Thyroid gland (tissue), 4 donors: ENCODE results near the gene GJC1. TPM values are rescaled to one million over a fixed set of nuclear protein-coding genes. Genes with fewer than 3 reads are reported as not detected.

Experiments
- DNase-seq, 2 donors: peaks; one replicate each; pipeline ENCODE4 v3.0.0-alpha.2; 2019
- H3K27ac ChIP-seq, 3 donors: fragments of 200-600 bp; sonication (generic); 1 replicate in 2 of 3; 2 replicates in 1 of 3; pipeline ENCODE4 v1.5.1; 2016 to 2019; ENCODE audit warnings: mild to moderate bottlenecking in 1 of 3, moderate library complexity in 1 of 3
- H3K27me3 ChIP-seq: fragments of 200-600 bp; sonication (generic); one replicate; pipeline ENCODE4 v1.5.1; 2019
- H3K36me3 ChIP-seq, 2 donors: fragments of 200-600 bp; sonication (generic); one replicate each; pipeline ENCODE4 v1.5.1; 2016 to 2019
- H3K4me1 ChIP-seq, 2 donors: fragments of 200-600 bp; sonication (generic); one replicate each; pipeline ENCODE4 v1.5.1; 2017 to 2019
- H3K4me3 ChIP-seq, 3 donors: fragments of 200-600 bp; sonication (generic); replicated peaks in 1 of 3; 1 replicate in 2 of 3; 2 replicates in 1 of 3; pipeline ENCODE4 v1.5.1; 2016; ENCODE audit warnings: mild to moderate bottlenecking in 1 of 3
- H3K9me3 ChIP-seq: fragments of 200-600 bp; sonication (generic); one replicate; pipeline ENCODE4 v1.5.1; 2017
- CTCF ChIP-seq, 6 experiments: fragments of 200-600 bp in 3 of 6; fragments of 450-650 bp in 3 of 6; sonication (generic) in 3 of 6; IDR thresholded peaks; one replicate each; pipeline ENCODE4 v1.5.1; 2016 to 2019; ENCODE audit warnings: antibody characterized with exemption in 6 of 6, mild to moderate bottlenecking in 2 of 6, inconsistent platforms in 1 of 6, moderate library complexity in 1 of 6
- POLR2A ChIP-seq, 2 donors: fragments of 450-650 bp; IDR thresholded peaks; one replicate each; pipeline ENCODE4 v1.6.1; 2017; ENCODE audit warnings: antibody characterized with exemption in 2 of 2, mild to moderate bottlenecking in 2 of 2, moderate library complexity in 1 of 2
- WGBS, 2 donors: methylation state at CpG; one replicate each; pipeline ENCODE4 v1.1.5; 2017; 5-methylcytosine and 5-hydroxymethylcytosine counted together
- intact Hi-C: fragments of 100-400 bp; cut with DNase I; formaldehyde crosslinking; loops from one replicate; pipeline ENCODE4 v1.15.1; 2023
- total RNA-seq, 4 donors: library from RNA; depleted of rRNA; stranded (reverse); fragments of >200 nt; gene quantifications; one replicate each; pipeline ENCODE4 v1.2.3, GENCODE V29; 2016

GJC1 gene
- 1 to 10 TPM; 1.4 to 6.1 (median 3.8) TPM for total RNA-seq

DNA sequence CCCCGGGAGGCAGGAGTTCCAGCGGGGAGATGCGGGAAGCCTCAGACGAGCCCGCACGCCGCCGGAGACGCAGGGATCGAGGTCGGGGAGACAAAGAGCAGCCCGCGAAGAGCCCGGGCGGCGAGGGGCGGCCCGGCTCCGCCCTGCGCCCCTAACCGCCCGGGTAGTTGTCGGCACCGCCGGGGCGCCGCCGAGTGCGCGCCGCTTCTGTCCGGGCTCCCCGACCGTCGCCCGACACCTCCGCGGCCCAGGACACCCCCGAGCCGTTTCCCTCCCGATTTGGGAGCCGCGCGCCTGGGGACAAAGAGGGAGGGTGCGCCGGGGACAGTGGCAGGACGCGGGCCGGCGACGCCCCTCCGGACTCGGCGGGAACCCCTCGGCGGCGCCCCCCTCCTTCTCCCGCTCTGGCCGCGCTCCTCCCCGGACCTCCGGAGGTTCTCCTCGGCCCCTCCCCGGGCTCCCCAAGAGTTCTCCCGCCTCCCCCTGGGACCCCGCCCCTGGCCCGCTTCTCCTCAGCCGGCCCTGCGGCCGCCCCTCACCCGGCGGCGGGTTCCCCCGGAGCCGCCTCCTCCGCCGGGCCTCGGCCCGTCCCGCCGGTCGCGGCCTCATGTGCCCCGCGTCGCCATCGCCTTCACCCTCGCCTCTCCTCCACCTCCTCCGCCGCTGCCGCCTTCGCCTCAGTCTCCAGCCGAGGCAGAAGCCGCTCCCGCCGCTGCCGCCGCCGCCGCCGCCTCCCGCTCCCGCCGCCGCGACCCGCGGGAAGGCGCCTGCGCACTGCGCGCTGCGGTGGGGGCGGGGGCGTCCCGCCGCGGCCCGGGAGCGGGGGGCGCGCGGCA, at the start of gene GJC1:
TSS of gene GJC1 (minus strand) at position 765 of the 836 bp plus-strand sequence. CDS start 24,470 bp downstream, outside the sequence.
- WGBS, 2 donors, result 2% methylated on average over 17 to 54 of the region's 123 CpGs
- Histone ChIP-seq H3K27ac (peak within 1 kb of the TSS in 2 of 3 donors; percentile 57 to 70), H3K27me3 (peaks cover 27% of the 10 kb centered on the region), H3K36me3 (no peaks in the 10 kb centered on the region), H3K4me1 (peaks cover 5 to 9% of the 10 kb centered on the region in 2 donors), H3K4me3 (peak within 1 kb of the TSS in 1 of 3 donors; percentile 50), H3K9me3 (no peaks in the 10 kb centered on the region)
- TF ChIP-seq POLR2A (IDR thresholded peaks at IDR 0.05) (no peak), CTCF (IDR thresholded peaks at IDR 0.05) (no peak)
- DNase-seq, result peak in 1 of 2 donors; percentile 7
- intact Hi-C loops, result no loop called here

DNA sequence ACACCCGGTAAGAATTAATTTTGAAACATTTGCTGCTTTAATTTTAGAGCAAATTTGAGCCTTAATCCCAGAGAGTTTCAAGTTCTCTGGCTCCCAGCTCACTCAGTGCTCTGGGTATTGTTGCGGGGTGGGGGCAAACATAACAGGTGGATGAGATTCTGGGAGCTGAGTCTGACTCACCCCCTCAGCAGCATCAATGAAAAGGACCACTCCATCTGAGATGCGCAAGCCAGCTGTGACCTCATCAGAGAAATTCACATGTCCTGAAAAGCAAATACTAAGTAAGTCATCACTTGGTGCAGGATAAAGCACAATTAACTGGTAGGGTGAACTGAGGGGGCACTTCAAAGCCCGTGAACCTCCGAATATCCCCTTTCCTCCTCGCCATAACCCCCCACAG, 49.3 kb upstream of the GJC1 start:
- 86 to 90% methylated on average over 5 to 6 of the region's 6 CpGs for WGBS, 2 donors
- H3K36me3 ChIP-seq, result peaks cover 56 to 66% of the 10 kb centered on the region in 2 donors

DNA sequence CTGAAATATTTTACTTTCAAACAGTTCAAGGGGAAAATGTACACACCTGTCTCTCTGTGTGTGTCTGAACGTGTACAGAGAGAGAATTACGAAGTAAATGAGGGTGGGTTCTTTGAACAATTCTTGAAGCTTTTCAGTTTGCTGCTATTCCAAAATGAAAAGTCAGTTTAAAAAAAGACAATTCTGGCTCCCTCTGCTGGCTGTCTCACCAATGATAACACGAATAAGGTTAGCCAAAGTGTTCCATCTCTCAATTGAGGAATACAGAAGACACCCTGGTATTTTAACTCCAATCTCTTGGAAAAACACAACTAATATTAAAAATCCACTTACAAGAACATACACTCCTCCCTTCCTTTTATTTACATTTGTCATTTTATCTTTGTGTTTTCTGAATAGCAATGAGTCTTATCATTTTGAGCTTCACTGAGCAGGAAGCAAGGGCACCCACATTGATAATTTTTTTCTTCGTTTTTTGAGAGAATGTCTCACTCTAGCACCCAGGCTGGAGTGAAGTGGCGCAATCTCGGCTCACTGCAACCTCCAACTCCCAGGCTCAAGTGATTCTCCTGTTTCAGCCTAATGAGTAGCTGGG, 48.6 kb upstream of the GJC1 start:
- Histone ChIP-seq H3K4me1 (no peaks in the 10 kb centered on the region), H3K27me3 (no peaks in the 10 kb centered on the region), H3K27ac (no peak overlapping the region), H3K36me3 (peaks cover 54 to 63% of the 10 kb centered on the region in 2 donors), H3K4me3 (no peak overlapping the region), H3K9me3 (no peaks in the 10 kb centered on the region)
- intact Hi-C loops, result no loop called here
- no peak for TF ChIP-seq POLR2A (IDR thresholded peaks at IDR 0.05)
- TF ChIP-seq CTCF (IDR thresholded peaks at IDR 0.05), result peak in 5 of 6 experiments; percentile 27 to 60 (median 48)
- 39 to 48% methylated on average over 6 of the region's 6 CpGs for WGBS, 2 donors
- DNase-seq, result peak; percentile 30 to 38

More for the DNA sequence above, 49.3 kb upstream of the GJC1 start:
- TF ChIP-seq POLR2A (IDR thresholded peaks at IDR 0.05), result no peak
- TF ChIP-seq CTCF (IDR thresholded peaks at IDR 0.05), result no peak
- DNase-seq, result no peak
- Histone ChIP-seq H3K27ac (no peak overlapping the region), H3K9me3 (no peaks in the 10 kb centered on the region), H3K4me3 (no peak overlapping the region), H3K4me1 (no peaks in the 10 kb centered on the region), H3K27me3 (no peaks in the 10 kb centered on the region)
- intact Hi-C loops, result no loop called here

GRCh38 chr17:44877121-44877520, 47.0 kb upstream of the GJC1 start:
- Histone ChIP-seq H3K9me3 (no peaks in the 10 kb centered on the region), H3K36me3 (peaks cover 40 to 61% of the 10 kb centered on the region in 2 donors), H3K4me3 (no peak overlapping the region), H3K27ac (no peak overlapping the region), H3K4me1 (no peaks in the 10 kb centered on the region), H3K27me3 (no peaks in the 10 kb centered on the region)
- intact Hi-C loops, result no loop called here
- TF ChIP-seq POLR2A (IDR thresholded peaks at IDR 0.05), result no peak
- no peak for TF ChIP-seq CTCF (IDR thresholded peaks at IDR 0.05)
- no peak for DNase-seq
- WGBS, 2 donors, result 75 to 84% methylated on average over 5 of the region's 5 CpGs

- Histone ChIP-seq H3K4me3 (no peak overlapping the region), H3K4me1 (no peaks in the 10 kb centered on the region), H3K27me3 (no peaks in the 10 kb centered on the region), H3K27ac (no peak overlapping the region), H3K36me3 (peaks cover 51 to 61% of the 10 kb centered on the region in 2 donors), H3K9me3 (no peaks in the 10 kb centered on the region)
- no peak for TF ChIP-seq POLR2A (IDR thresholded peaks at IDR 0.05)
- no peak for TF ChIP-seq CTCF (IDR thresholded peaks at IDR 0.05)
- DNase-seq, result no peak
- WGBS, 2 donors, result 96% methylated on average over 6 of the region's 6 CpGs
- intact Hi-C loops, result no loop called here
These were observed 45.7 kb upstream of the GJC1 start for GRCh38 chr17:44875761-44876160.
